ENCODE measurements around the gene MROH2A.

Gene MROH2A

GRCh38 chr2:233799087-233799665 is 21.0 kb downstream of the MROH2A start:
- DNase-seq (ENCODE audit: low read depth, low spot score): no peak

GRCh38 chr2:233799716-233800115 is 21.6 kb downstream of the MROH2A start:
- DNase-seq (ENCODE audit: low read depth, low spot score): no peak

GRCh38 chr2:233800208-233800607 is 22.1 kb downstream of the MROH2A start:
- DNase-seq (ENCODE audit: low read depth, low spot score): no peak

- DNase-seq (ENCODE audit: low read depth, low spot score): no peak
These were observed 23.4 kb downstream of the MROH2A start for GRCh38 chr2:233801357-233802131.

- no peak for DNase-seq (ENCODE audit: low read depth, low spot score)
These were observed 24.1 kb downstream of the MROH2A start for GRCh38 chr2:233802132-233802815.

GRCh38 chr2:233803292-233803911 is 25.3 kb downstream of the MROH2A start:
- DNase-seq (ENCODE audit: low read depth, low spot score): no peak

GRCh38 chr2:233803994-233804393 is 25.9 kb downstream of the MROH2A start:
- no peak for DNase-seq (ENCODE audit: low read depth, low spot score)

GRCh38 chr2:233807215-233807865 is 29.2 kb downstream of the MROH2A start:
- DNase-seq (ENCODE audit: low read depth, low spot score): no peak

GRCh38 chr2:233807966-233808935 is 30.1 kb downstream of the MROH2A start:
- DNase-seq (ENCODE audit: low read depth, low spot score): no peak

- no peak for DNase-seq (ENCODE audit: low read depth, low spot score)
These were observed 32.3 kb downstream of the MROH2A start for GRCh38 chr2:233810385-233810784.

- no peak for DNase-seq (ENCODE audit: low read depth, low spot score)
These were observed 33.0 kb downstream of the MROH2A start for GRCh38 chr2:233811087-233811486.

GRCh38 chr2:233811732-233812131 is 33.6 kb downstream of the MROH2A start:
- no peak for DNase-seq (ENCODE audit: low read depth, low spot score)

GRCh38 chr2:233813236-233814055 is 35.3 kb downstream of the MROH2A start:
- no peak for DNase-seq (ENCODE audit: low read depth, low spot score)

- no peak for DNase-seq (ENCODE audit: low read depth, low spot score)
These were observed 36.1 kb downstream of the MROH2A start for GRCh38 chr2:233814056-233814835.

GRCh38 chr2:233815861-233816260 is 37.7 kb downstream of the MROH2A start:
- no peak for DNase-seq (ENCODE audit: low read depth, low spot score)

- no peak for DNase-seq (ENCODE audit: low read depth, low spot score)
These were observed 38.2 kb downstream of the MROH2A start for GRCh38 chr2:233816334-233816733.

GRCh38 chr2:233816771-233817170 is 38.6 kb downstream of the MROH2A start:
- DNase-seq (ENCODE audit: low read depth, low spot score): no peak

- DNase-seq (ENCODE audit: low read depth, low spot score): no peak
These were observed 39.3 kb downstream of the MROH2A start for GRCh38 chr2:233817361-233817911.
